GM12865 (cell line): Measurements from ENCODE around the gene RIN3.
A peak's percentile ranks its signal among the peaks of the same experiment; 100 is the strongest.

ENCODE experiments used
- DNase-seq: peaks from one replicate; pipeline ENCODE4 v3.0.0; 2010; ENCODE audit warnings: low read depth
- H3K4me3 ChIP-seq: 2 replicates; pipeline ENCODE4 v1.5.1; 2011; ENCODE audit warnings: mild to moderate bottlenecking, low read depth, low read length, control low read depth
- CTCF ChIP-seq: IDR thresholded peaks from 2 replicates; pipeline ENCODE4 v1.5.1; 2011; ENCODE audit warnings: low read length, control low read depth, low read depth, inconsistent platforms; ENCODE audit not compliant: insufficient read depth; ENCODE audit errors: missing control alignments

The RIN3 gene

DNA sequence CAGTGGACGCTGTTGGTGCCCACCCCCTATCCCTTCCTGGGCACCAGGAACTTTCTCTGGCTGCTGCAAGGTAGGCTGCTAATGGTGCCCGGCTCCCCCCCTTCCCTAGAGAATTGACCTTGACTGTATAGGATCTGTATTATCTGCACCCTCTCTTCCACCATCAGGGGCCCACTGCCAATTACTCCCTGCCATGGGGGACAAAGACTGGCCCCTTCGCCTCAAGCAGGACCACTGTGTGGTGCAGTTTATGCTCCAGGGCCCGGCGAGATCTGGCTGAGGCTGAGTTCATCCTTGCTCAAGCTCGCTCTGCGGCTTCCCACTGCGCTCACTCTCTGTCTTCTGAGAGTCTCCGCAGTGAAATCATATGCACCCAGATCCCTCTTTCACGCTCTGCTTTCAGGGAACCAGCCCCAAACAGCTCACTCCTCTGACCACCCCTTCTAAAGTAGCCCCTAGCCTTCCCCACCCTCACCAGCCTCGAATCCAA is 139.6 kb downstream of the RIN3 start:
- peak overlapping the region; percentile 65 for H3K4me3 ChIP-seq
- TF ChIP-seq CTCF, result no peak
- peak; percentile 33 for DNase-seq

DNA sequence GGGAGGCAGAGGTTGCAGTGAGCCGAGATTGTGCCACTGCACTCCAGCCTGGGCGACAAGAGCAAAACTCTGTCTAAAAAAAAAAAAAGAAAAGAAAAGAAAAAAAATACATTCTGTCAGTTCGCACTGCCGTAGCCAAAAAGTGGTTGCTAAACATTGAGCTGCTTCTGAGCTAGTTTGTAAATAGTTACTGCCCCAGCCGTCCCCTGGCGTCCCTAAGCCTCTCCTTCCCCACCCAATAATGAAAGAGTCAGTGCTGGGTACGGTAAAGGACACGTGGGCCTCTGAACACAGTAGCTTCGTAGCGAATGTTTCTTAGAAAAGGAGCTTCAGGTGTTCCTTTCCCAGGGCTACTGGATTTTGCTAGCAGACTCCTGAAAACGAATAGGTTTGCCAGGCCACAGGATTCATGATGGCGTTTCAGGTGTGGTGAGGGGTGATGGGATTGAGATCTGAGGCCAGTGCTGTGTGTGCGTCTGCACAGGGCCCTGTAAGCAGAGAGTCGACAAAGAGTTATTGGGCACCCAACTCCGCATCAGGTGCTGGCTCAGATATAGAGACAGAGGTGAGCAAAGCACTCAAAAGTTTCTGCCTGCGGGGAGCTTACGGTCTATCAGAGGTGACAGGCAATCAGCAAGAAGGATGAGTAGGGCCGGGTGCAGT is 140.8 kb downstream of the RIN3 start:
- H3K4me3 ChIP-seq, result peak overlapping the region; percentile 31
- DNase-seq, result no peak
- TF ChIP-seq CTCF, result no peak

DNA sequence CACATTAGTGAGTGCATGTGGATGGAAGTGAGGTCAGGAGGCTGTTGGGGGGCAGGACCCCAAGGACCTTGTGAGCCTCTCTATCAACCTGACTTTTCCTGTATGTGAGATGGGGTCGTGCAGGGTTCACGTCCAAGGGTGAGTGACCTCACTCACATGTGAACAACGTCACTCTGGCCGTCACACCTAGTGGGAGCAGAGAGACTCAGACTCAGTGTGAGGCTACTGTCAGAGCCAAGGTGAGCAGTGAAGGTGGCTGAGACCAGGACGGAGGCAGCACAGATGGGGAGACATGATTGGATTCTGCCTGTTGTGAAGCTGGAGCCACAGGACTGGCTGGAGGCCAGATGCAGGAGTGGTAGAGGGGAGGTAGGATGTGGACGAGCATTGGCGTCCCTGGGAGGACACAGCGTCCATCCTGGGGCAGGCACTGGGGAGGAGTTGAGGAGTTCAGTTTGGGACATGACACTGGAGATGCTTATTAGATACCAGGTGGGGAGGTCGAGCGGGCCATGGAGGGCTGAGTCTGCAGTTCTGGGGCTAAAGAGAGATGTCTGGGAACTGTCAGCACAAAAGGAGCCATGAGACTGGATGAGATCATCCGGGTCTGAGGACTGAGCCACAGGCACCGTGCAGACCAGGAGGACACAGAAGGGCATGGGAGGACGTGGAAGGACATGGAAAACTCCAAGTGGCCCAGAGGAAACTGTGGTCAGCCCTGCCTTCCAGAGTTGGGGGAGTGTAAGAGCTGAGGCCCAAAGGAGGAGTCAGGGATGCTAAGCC is 142.0 kb downstream of the RIN3 start:
- no peak overlapping the region for H3K4me3 ChIP-seq
- no peak for DNase-seq
- no peak for TF ChIP-seq CTCF

- DNase-seq, result no peak
- H3K4me3 ChIP-seq, result no peak overlapping the region
- peak; percentile 2 for TF ChIP-seq CTCF
These were observed 142.9 kb downstream of the RIN3 start for GRCh38 chr14:92656306-92657081.

- no peak overlapping the region for H3K4me3 ChIP-seq
- DNase-seq, result no peak
- TF ChIP-seq CTCF, result no peak
These were observed 144.0 kb downstream of the RIN3 start for GRCh38 chr14:92657457-92658142.

DNA sequence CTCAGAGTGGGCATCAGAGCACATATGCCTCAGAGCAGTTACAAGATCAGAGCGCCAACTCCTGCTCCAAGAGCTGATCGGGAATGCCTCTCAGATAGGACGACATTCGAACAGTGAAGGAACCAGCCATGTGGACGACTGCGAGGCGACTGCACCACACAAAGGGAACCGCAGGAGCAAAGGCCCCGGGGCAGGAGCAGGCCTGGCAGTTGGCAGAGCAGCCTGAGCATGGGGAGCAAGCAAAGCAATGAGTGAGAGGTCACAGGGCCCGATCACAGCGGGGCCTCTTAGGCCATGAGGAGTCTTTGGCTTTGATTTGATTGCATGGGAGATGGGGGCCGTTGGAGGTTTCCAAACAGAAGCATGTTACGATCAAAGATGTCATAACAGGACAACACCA is 144.6 kb downstream of the RIN3 start:
- DNase-seq, result no peak
- no peak overlapping the region for H3K4me3 ChIP-seq
- no peak for TF ChIP-seq CTCF
